ENCODE results near the gene ANKZF1.
A peak's percentile ranks its signal among the peaks of the same experiment; 100 is the strongest.

Gene ANKZF1

DNA sequence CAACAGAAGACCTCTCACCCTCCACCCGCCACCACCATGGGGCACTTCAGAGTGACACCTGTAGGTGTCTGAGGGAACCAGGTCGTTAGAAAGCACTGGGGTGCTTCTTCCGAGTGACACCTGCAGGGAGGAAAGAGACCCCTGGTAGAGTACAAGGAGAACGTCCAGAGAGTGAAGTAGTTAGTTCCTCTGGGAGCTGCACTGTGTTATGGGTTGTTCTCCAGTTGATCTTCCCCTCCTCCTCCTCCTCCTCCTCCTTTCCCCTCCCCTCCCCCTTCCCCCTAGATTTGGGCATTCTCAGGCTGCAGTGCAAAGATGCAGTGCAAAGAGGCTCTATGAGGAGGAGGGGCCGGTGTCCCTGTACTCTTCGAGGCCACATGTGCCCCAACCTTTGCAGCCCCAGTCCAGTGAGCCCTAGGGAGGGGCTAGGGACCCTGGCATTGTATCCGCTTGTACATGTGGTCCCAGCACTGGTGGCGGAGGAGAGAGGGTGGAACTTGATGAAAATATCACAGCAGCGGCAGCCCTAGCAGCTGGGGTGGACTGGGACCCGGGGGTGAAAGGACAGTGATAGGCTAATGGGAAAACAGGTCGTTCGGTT, 50.4 kb downstream of the ANKZF1 start:
- Mint-ChIP-seq H3K36me3 (ENCODE audit: insufficient read depth) (peaks cover 64% of the 10 kb centered on the region), H3K4me1 (ENCODE audit: low read depth in 2 of 2) (peaks cover 28 to 37% of the 10 kb centered on the region in 2 donors), H3K27ac (peak overlapping the region; percentile 98 to 99), H3K9me3 (no peaks in the 10 kb centered on the region), H3K27me3 (no peaks in the 10 kb centered on the region), H3K4me3 (peak overlapping the region; percentile 83 to 84)
- no peak for ATAC-seq (replicated peaks)
- no peak for DNase-seq

DNA sequence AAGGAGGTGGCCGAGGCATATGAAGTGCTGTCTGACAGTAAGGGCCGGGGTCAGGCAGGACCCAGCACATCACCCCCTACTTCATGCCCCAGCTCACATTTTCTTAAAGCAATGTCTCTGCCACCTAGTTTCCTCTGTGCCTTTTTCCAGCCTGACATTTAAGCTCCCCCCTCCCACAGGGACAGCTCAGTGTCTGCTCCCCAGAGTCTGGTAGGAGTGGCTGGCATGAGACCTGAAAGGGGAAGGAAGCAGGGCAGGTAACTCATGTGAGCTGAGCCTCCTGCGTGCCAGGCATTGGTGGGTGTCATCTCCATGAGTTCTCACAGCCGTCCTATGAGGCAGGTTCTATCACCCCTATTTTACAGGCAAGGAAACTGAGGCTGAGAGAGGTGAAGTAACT, 51.0 kb downstream of the ANKZF1 start:
- DNase-seq (no peak), ATAC-seq (replicated peaks) (no peak)
- Mint-ChIP-seq H3K9me3 (no peaks in the 10 kb centered on the region), H3K27ac (peak overlapping the region; percentile 98 to 99), H3K36me3 (ENCODE audit: insufficient read depth) (peaks cover 69% of the 10 kb centered on the region), H3K4me1 (ENCODE audit: low read depth in 2 of 2) (peaks cover 30 to 37% of the 10 kb centered on the region in 2 donors), H3K27me3 (no peaks in the 10 kb centered on the region), H3K4me3 (peak overlapping the region; percentile 83 to 84)

- DNase-seq (no peak), ATAC-seq (replicated peaks) (no peak)
- H3K36me3 Mint-ChIP-seq (ENCODE audit: insufficient read depth): peaks cover 73% of the 10 kb centered on the region
- no peak overlapping the region for H3K4me3 Mint-ChIP-seq
- no peaks in the 10 kb centered on the region for H3K9me3 Mint-ChIP-seq
- peaks cover 30 to 37% of the 10 kb centered on the region in 2 donors for H3K4me1 Mint-ChIP-seq (ENCODE audit: low read depth in 2 of 2)
- H3K27me3 Mint-ChIP-seq: no peaks in the 10 kb centered on the region
- H3K27ac Mint-ChIP-seq: peak overlapping the region; percentile 98 to 99
These were observed 52.0 kb downstream of the ANKZF1 start for GRCh38 chr2:219281588-219281987.

- ATAC-seq (replicated peaks) (no peak), DNase-seq (no peak)
- H3K27ac Mint-ChIP-seq: peak overlapping the region; percentile 39 to 93
- H3K4me1 Mint-ChIP-seq (ENCODE audit: low read depth in 2 of 2): peaks cover 29 to 35% of the 10 kb centered on the region in 2 donors
- H3K27me3 Mint-ChIP-seq: no peaks in the 10 kb centered on the region
- peaks cover 74% of the 10 kb centered on the region for H3K36me3 Mint-ChIP-seq (ENCODE audit: insufficient read depth)
- no peaks in the 10 kb centered on the region for H3K9me3 Mint-ChIP-seq
- no peak overlapping the region for H3K4me3 Mint-ChIP-seq
These were observed 52.8 kb downstream of the ANKZF1 start for GRCh38 chr2:219282375-219282774.

DNA sequence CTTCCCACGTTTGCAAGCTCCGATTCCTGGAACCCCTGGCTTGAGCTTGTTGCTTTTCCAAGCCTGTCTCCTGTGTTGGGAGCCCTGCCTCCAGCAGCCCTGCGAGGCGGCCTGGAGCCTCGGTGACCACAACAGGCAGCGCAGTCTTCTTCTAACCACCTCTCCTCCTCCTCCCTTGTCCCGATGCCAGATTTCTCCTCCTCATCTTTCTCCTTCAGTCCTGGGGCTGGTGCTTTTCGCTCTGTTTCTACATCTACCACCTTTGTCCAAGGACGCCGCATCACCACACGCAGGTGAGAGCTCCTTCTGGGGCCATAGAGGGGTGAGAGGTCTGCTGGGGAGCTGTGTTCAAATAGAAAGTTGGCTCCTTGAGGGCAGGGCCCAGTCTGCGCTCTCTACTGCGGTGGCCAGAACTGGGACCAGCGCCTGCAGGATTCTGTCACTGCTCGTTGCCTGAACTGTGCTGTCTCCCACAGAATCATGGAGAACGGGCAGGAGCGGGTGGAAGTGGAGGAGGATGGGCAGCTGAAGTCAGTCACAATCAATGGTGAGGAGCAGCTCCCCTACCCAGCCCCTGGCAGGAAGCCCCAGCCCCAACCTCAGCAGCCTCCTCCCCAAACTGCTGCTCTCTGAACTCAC, 53.5 kb downstream of the ANKZF1 start:
- ATAC-seq (replicated peaks) (no peak), DNase-seq (no peak)
- Mint-ChIP-seq H3K27me3 (no peaks in the 10 kb centered on the region), H3K9me3 (no peaks in the 10 kb centered on the region), H3K4me3 (no peak overlapping the region), H3K27ac (peak overlapping the region; percentile 46 to 93), H3K36me3 (ENCODE audit: insufficient read depth) (peaks cover 74% of the 10 kb centered on the region), H3K4me1 (ENCODE audit: low read depth in 2 of 2) (peaks cover 22 to 29% of the 10 kb centered on the region in 2 donors)

DNA sequence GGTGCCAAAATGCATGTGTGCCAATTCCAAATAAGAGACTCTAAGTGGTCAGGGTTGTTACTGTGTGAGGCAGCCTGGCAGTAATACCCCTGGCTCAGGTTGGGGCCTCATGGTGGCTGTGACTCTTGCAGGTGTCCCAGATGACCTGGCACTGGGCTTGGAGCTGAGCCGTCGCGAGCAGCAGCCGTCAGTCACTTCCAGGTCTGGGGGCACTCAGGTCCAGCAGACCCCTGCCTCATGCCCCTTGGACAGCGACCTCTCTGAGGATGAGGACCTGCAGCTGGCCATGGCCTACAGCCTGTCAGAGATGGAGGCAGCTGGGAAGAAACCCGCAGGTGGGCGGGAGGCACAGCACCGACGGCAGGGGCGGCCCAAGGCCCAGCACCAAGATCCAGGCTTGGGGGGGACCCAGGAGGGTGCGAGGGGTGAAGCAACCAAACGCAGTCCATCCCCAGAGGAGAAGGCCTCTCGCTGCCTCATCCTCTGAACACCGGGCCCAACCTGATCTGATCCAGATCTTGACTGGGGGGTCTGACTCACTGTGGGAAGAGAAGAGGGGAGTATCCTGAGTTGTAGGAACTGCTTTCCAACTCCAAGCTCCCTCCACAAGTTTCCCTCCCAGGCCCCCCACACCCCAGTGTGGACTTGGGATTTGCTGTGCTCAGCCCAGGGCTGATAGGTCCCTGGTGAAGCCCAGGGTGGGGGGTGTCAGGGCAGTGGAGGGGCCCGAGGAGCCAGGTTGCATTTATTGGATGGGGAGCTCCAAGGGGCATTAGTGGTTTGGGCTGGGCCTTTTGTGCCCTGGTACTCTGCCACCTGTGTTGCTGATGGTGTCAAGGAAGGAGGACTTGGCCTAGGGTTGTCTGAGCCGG, 55.1 kb downstream of the ANKZF1 start:
- H3K4me3 Mint-ChIP-seq: no peak overlapping the region
- H3K27me3 Mint-ChIP-seq: no peaks in the 10 kb centered on the region
- H3K36me3 Mint-ChIP-seq (ENCODE audit: insufficient read depth): peaks cover 60% of the 10 kb centered on the region

GRCh38 chr2:219285373-219285735, 55.7 kb downstream of the ANKZF1 start:
- no peak overlapping the region for H3K4me3 Mint-ChIP-seq
- DNase-seq (no peak), ATAC-seq (replicated peaks) (no peak)
- H3K27ac Mint-ChIP-seq: peak overlapping the region in 1 of 2 donors; percentile 68
- peaks cover 57% of the 10 kb centered on the region for H3K36me3 Mint-ChIP-seq (ENCODE audit: insufficient read depth)
- H3K9me3 Mint-ChIP-seq: no peaks in the 10 kb centered on the region
- peaks cover 5 to 10% of the 10 kb centered on the region in 2 donors for H3K4me1 Mint-ChIP-seq (ENCODE audit: low read depth in 2 of 2)
- no peaks in the 10 kb centered on the region for H3K27me3 Mint-ChIP-seq

More for the DNA sequence above, 55.1 kb downstream of the ANKZF1 start:
- peak overlapping the region in 1 of 2 donors; percentile 68 for H3K27ac Mint-ChIP-seq
- no peaks in the 10 kb centered on the region for H3K9me3 Mint-ChIP-seq
- ATAC-seq (replicated peaks) (no peak), DNase-seq (no peak)
- peaks cover 10 to 16% of the 10 kb centered on the region in 2 donors for H3K4me1 Mint-ChIP-seq (ENCODE audit: low read depth in 2 of 2)

GRCh38 chr2:219285894-219286425, 56.4 kb downstream of the ANKZF1 start:
- Mint-ChIP-seq H3K4me3 (no peak overlapping the region), H3K9me3 (no peaks in the 10 kb centered on the region), H3K27ac (peak overlapping the region in 1 of 2 donors; percentile 80), H3K27me3 (no peaks in the 10 kb centered on the region), H3K36me3 (ENCODE audit: insufficient read depth) (peaks cover 51% of the 10 kb centered on the region), H3K4me1 (ENCODE audit: low read depth in 2 of 2) (peaks cover 2 to 10% of the 10 kb centered on the region in 2 donors)
- ATAC-seq (replicated peaks): no peak
- DNase-seq: no peak
